Measurements from ENCODE around the gene SLC25A47. TPM values are rescaled to one million over a fixed set of nuclear protein-coding genes. Genes with fewer than 3 reads are reported as not detected.

SLC25A47 gene
- total RNA-seq, 5 donors from 2014 or later (not counting 1 experiment from before 2014, with no cell fraction given): 0.16 TPM; not detected in 4

- Histone ChIP-seq H3K9me3 (no peaks in the 10 kb centered on the region), H3K27ac (ENCODE audit: low read length) (no peak overlapping the region), H3K4me1 (ENCODE audit: control insufficient read depth in 1 of 2, extremely low read depth in 1 of 2, insufficient read depth in 2 of 2, low read length in 2 of 2) (no peaks in the 10 kb centered on the region), H3K4me3 (ENCODE audit: control insufficient read depth in 1 of 2, extremely low read depth in 1 of 2, low read length in 1 of 2) (no peak overlapping the region), H3K36me3 (ENCODE audit: control insufficient read depth in 2 of 2, extremely low read depth in 1 of 2, insufficient read depth in 1 of 2, low read length in 1 of 2) (no peaks in the 10 kb centered on the region), H3K27me3 (replicated peaks in 1 of 2; ENCODE audit: control insufficient read depth in 2 of 2, extremely low read depth in 1 of 2, insufficient read depth in 2 of 2, low read length in 1 of 2) (no peaks in the 10 kb centered on the region)
- DNase-seq (no peak), ATAC-seq (replicated peaks in 1 of 4) (no peak)
- Mint-ChIP-seq H3K27ac (no peak overlapping the region), H3K27me3 (no peaks in the 10 kb centered on the region), H3K4me3 (no peak overlapping the region), H3K36me3 (no peaks in the 10 kb centered on the region), H3K4me1 (peaks cover 0 to 3% (median 0%) of the 10 kb centered on the region in 3 donors), H3K9me3 (no peaks in the 10 kb centered on the region)
- 97% methylated on average over 38 of the region's 42 CpGs for WGBS (ENCODE audit: insufficient coverage)
- POLR2A ChIA-PET: no interaction called here
- CTCF ChIA-PET: no interaction called here
These were observed 30.2 kb upstream of the SLC25A47 start for GRCh38 chr14:100292776-100293461.

- POLR2A ChIA-PET: no interaction called here
- Mint-ChIP-seq H3K27me3 (no peaks in the 10 kb centered on the region), H3K27ac (no peak overlapping the region), H3K4me3 (no peak overlapping the region), H3K4me1 (peaks cover 0 to 7% (median 0%) of the 10 kb centered on the region in 3 donors), H3K36me3 (no peaks in the 10 kb centered on the region), H3K9me3 (no peaks in the 10 kb centered on the region)
- H3K4me3 ChIP-seq (ENCODE audit: control insufficient read depth in 1 of 2, extremely low read depth in 1 of 2, low read length in 1 of 2): no peak overlapping the region
- no peaks in the 10 kb centered on the region for H3K36me3 ChIP-seq (ENCODE audit: control insufficient read depth in 2 of 2, extremely low read depth in 1 of 2, insufficient read depth in 1 of 2, low read length in 1 of 2)
- no peaks in the 10 kb centered on the region for H3K9me3 ChIP-seq
- CTCF ChIA-PET: no interaction called here
- H3K27ac ChIP-seq (ENCODE audit: low read length): no peak overlapping the region
- H3K27me3 ChIP-seq (replicated peaks in 1 of 2; ENCODE audit: control insufficient read depth in 2 of 2, extremely low read depth in 1 of 2, insufficient read depth in 2 of 2, low read length in 1 of 2): no peaks in the 10 kb centered on the region
- WGBS (ENCODE audit: insufficient coverage): 91% methylated on average over 10 of the region's 14 CpGs
- H3K4me1 ChIP-seq (ENCODE audit: control insufficient read depth in 1 of 2, extremely low read depth in 1 of 2, insufficient read depth in 2 of 2, low read length in 2 of 2): no peaks in the 10 kb centered on the region
- DNase-seq (no peak), ATAC-seq (replicated peaks in 1 of 4) (no peak)
These were observed 29.5 kb upstream of the SLC25A47 start for GRCh38 chr14:100293497-100294212.

GRCh38 chr14:100294213-100294962 lies 28.8 kb upstream of the SLC25A47 start:
- 92% methylated on average over 8 of the region's 12 CpGs for WGBS (ENCODE audit: insufficient coverage)
- Mint-ChIP-seq H3K9me3 (no peaks in the 10 kb centered on the region), H3K4me1 (peaks cover 0 to 7% (median 0%) of the 10 kb centered on the region in 3 donors), H3K27ac (peak overlapping the region in 1 of 2 donors; percentile 16), H3K36me3 (no peaks in the 10 kb centered on the region), H3K4me3 (no peak overlapping the region), H3K27me3 (no peaks in the 10 kb centered on the region)
- Histone ChIP-seq H3K4me3 (ENCODE audit: control insufficient read depth in 1 of 2, extremely low read depth in 1 of 2, low read length in 1 of 2) (no peak overlapping the region), H3K27ac (ENCODE audit: low read length) (no peak overlapping the region), H3K9me3 (no peaks in the 10 kb centered on the region), H3K36me3 (ENCODE audit: control insufficient read depth in 2 of 2, extremely low read depth in 1 of 2, insufficient read depth in 1 of 2, low read length in 1 of 2) (peaks cover 0 to 4% of the 10 kb centered on the region in 2 donors), H3K27me3 (replicated peaks in 1 of 2; ENCODE audit: control insufficient read depth in 2 of 2, extremely low read depth in 1 of 2, insufficient read depth in 2 of 2, low read length in 1 of 2) (no peaks in the 10 kb centered on the region), H3K4me1 (ENCODE audit: control insufficient read depth in 1 of 2, extremely low read depth in 1 of 2, insufficient read depth in 2 of 2, low read length in 2 of 2) (no peaks in the 10 kb centered on the region)
- ATAC-seq (replicated peaks in 1 of 4) (no peak), DNase-seq (no peak)
- POLR2A ChIA-PET: no interaction called here
- CTCF ChIA-PET: no interaction called here

- Histone ChIP-seq H3K27me3 (replicated peaks in 1 of 2; ENCODE audit: control insufficient read depth in 2 of 2, extremely low read depth in 1 of 2, insufficient read depth in 2 of 2, low read length in 1 of 2) (no peaks in the 10 kb centered on the region), H3K4me1 (ENCODE audit: control insufficient read depth in 1 of 2, extremely low read depth in 1 of 2, insufficient read depth in 2 of 2, low read length in 2 of 2) (no peaks in the 10 kb centered on the region), H3K36me3 (ENCODE audit: control insufficient read depth in 2 of 2, extremely low read depth in 1 of 2, insufficient read depth in 1 of 2, low read length in 1 of 2) (peaks cover 0 to 4% of the 10 kb centered on the region in 2 donors), H3K4me3 (ENCODE audit: control insufficient read depth in 1 of 2, extremely low read depth in 1 of 2, low read length in 1 of 2) (no peak overlapping the region), H3K27ac (ENCODE audit: low read length) (no peak overlapping the region), H3K9me3 (no peaks in the 10 kb centered on the region)
- CTCF ChIA-PET: no interaction called here
- DNase-seq (no peak), ATAC-seq (replicated peaks in 1 of 4) (no peak)
- Mint-ChIP-seq H3K27ac (no peak overlapping the region), H3K36me3 (no peaks in the 10 kb centered on the region), H3K4me1 (peaks cover 0 to 7% (median 0%) of the 10 kb centered on the region in 3 donors), H3K27me3 (no peaks in the 10 kb centered on the region), H3K4me3 (no peak overlapping the region), H3K9me3 (no peaks in the 10 kb centered on the region)
- POLR2A ChIA-PET: no interaction called here
- 86% methylated on average over 1 of the region's 2 CpGs for WGBS (ENCODE audit: insufficient coverage)
These were observed 28.2 kb upstream of the SLC25A47 start for GRCh38 chr14:100294963-100295330.

- no peak for ATAC-seq (replicated peaks in 1 of 4)
- Mint-ChIP-seq H3K36me3 (no peaks in the 10 kb centered on the region), H3K27ac (no peak overlapping the region), H3K4me1 (peaks cover 0 to 7% (median 0%) of the 10 kb centered on the region in 3 donors), H3K9me3 (no peaks in the 10 kb centered on the region), H3K27me3 (no peaks in the 10 kb centered on the region), H3K4me3 (no peak overlapping the region)
- no peak for DNase-seq
- Histone ChIP-seq H3K9me3 (no peaks in the 10 kb centered on the region), H3K4me3 (ENCODE audit: control insufficient read depth in 1 of 2, extremely low read depth in 1 of 2, low read length in 1 of 2) (no peak overlapping the region), H3K36me3 (ENCODE audit: control insufficient read depth in 2 of 2, extremely low read depth in 1 of 2, insufficient read depth in 1 of 2, low read length in 1 of 2) (peaks cover 0 to 4% of the 10 kb centered on the region in 2 donors), H3K4me1 (ENCODE audit: control insufficient read depth in 1 of 2, extremely low read depth in 1 of 2, insufficient read depth in 2 of 2, low read length in 2 of 2) (no peaks in the 10 kb centered on the region), H3K27me3 (replicated peaks in 1 of 2; ENCODE audit: control insufficient read depth in 2 of 2, extremely low read depth in 1 of 2, insufficient read depth in 2 of 2, low read length in 1 of 2) (no peaks in the 10 kb centered on the region), H3K27ac (ENCODE audit: low read length) (no peak overlapping the region)
- ChIA-PET CTCF (no interaction called here), POLR2A (interaction anchor here in 1 of 2 donors (0.5 kb wide), 1 partner anchor 220 kb away, joined by 6 read pairs; no protein-coding TSS in a partner anchor)
- WGBS (ENCODE audit: insufficient coverage): 95% methylated on average over 10 of the region's 16 CpGs
These were observed 27.6 kb upstream of the SLC25A47 start for GRCh38 chr14:100295376-100296105.

GRCh38 chr14:100296106-100296651 lies 27.0 kb upstream of the SLC25A47 start:
- POLR2A ChIA-PET: interaction anchor here in 1 of 2 donors (0.5 kb wide), 1 partner anchor 220 kb away, joined by 6 read pairs; no protein-coding TSS in a partner anchor
- H3K27ac ChIP-seq (ENCODE audit: low read length): no peak overlapping the region
- H3K4me1 ChIP-seq (ENCODE audit: control insufficient read depth in 1 of 2, extremely low read depth in 1 of 2, insufficient read depth in 2 of 2, low read length in 2 of 2): no peaks in the 10 kb centered on the region

More at GRCh38 chr14:100296106-100296651, 27.0 kb upstream of the SLC25A47 start:
- ATAC-seq (replicated peaks in 1 of 4): no peak
- 85% methylated on average over 6 of the region's 9 CpGs for WGBS (ENCODE audit: insufficient coverage)
- Mint-ChIP-seq H3K4me1 (peaks cover 0 to 7% (median 0%) of the 10 kb centered on the region in 3 donors), H3K27ac (no peak overlapping the region), H3K36me3 (no peaks in the 10 kb centered on the region), H3K4me3 (no peak overlapping the region), H3K27me3 (no peaks in the 10 kb centered on the region), H3K9me3 (no peaks in the 10 kb centered on the region)
- H3K9me3 ChIP-seq: no peaks in the 10 kb centered on the region
- CTCF ChIA-PET: no interaction called here
- no peak for DNase-seq
- peaks cover 0 to 4% of the 10 kb centered on the region in 2 donors for H3K36me3 ChIP-seq (ENCODE audit: control insufficient read depth in 2 of 2, extremely low read depth in 1 of 2, insufficient read depth in 1 of 2, low read length in 1 of 2)
- no peak overlapping the region for H3K4me3 ChIP-seq (ENCODE audit: control insufficient read depth in 1 of 2, extremely low read depth in 1 of 2, low read length in 1 of 2)
- H3K27me3 ChIP-seq (replicated peaks in 1 of 2; ENCODE audit: control insufficient read depth in 2 of 2, extremely low read depth in 1 of 2, insufficient read depth in 2 of 2, low read length in 1 of 2): no peaks in the 10 kb centered on the region

Data from T-cell (primary cell).